Gastrocnemius medialis (tissue), 4 donors: ENCODE measurements around the gene RIMS4.
"Not testable (repeated sequence)": the region's sequence is repeated elsewhere in the genome, so short reads cannot be mapped to it uniquely, and the experiment has no call there.

Experiments
- CTCF ChIP-seq, 5 experiments: fragments of 450-650 bp in 3 of 5; fragments of 200-600 bp in 2 of 5; sonication (generic) in 2 of 5; IDR thresholded peaks in 4 of 5; conservative IDR thresholded peaks in 1 of 5; 1 replicate in 4 of 5; 2 replicates in 1 of 5; pipeline ENCODE4 v1.5.1; 2016 to 2019; ENCODE audit warnings: antibody characterized with exemption in 5 of 5, mild to moderate bottlenecking in 3 of 5, moderate library complexity in 3 of 5
- POLR2A ChIP-seq, 2 donors: fragments of 450-650 bp; IDR thresholded peaks; one replicate each; pipeline ENCODE4 v1.6.1; 2017; ENCODE audit warnings: antibody characterized with exemption in 2 of 2, mild to moderate bottlenecking in 2 of 2, moderate library complexity in 2 of 2

- TF ChIP-seq CTCF (IDR thresholded peaks at IDR 0.05 in 4 of 5, conservative IDR thresholded peaks at IDR 0.05 in 1 of 5); POLR2A (IDR thresholded peaks at IDR 0.05): not testable (repeated sequence)
Measured at GRCh38 chr20:44821576-44821975, 11.2 kb upstream of the RIMS4 start.
